ENCODE results near the gene SAMD9. TPM values are rescaled to one million over a fixed set of nuclear protein-coding genes. Genes with fewer than 3 reads are reported as not detected.

Gene SAMD9
- total RNA-seq, 2 donors from 2014 or later: 24.5 to 31.2 TPM

DNA sequence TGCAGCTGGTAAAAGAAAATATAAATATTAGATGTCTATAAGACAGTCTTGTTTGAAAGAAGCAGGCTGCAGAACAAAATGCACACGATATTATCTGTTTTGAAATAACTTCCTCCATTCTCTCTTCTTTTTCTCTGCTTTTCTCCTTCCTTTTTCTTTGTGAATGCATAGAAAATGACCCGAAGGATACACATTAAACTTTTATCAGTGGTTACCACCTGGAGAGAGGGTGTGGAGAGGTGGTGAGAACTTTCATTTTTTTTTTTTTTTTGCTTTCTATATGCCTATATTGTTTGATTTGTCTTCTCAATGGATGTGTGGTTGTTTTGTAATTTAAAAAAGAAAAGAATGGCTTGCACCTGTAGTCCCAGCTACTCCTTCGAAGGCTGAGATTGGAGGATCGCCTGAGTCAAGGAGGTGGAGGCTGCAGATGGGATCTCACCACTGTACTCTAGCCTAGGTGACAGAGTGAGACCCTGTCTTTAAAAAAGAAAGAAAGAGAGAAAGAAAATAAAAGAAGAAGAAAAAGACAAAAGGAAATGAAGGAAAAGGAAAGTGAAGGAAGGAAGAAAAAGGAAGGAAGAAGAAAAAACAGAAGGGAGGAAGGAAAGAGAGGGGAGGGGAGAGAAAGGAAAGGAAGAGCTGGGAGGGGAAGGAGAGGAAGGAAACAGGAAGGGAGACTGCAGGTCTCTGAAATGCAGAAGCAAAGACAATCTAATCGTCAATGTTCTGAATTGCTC lies 64.4 kb downstream of the SAMD9 start:
- intact Hi-C loops (cut with DNase I, micrococcal nuclease): loop anchor here (10.0 kb wide), 1 partner anchor 439 kb away; no protein-coding TSS in a partner anchor
- DNase-seq (no peak), ATAC-seq (peak; percentile 52)

DNA sequence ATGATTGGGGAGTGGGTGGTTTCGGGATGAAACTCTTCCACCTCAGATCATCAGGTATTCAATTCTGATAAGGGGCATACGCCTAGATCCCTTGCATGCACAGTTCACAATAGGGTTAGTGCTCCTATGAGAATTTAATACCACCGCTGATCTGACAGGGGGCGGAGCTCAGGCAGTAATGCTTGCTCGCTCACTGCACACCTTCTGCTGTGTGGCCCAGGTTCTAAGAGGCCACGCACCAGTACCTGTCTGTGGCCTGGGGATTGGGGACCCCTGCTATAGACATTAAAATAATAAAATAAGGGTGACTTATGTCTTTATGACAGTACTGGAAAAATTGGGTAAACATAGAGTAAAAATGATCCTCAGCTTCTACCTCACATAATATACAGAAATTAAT lies 66.1 kb downstream of the SAMD9 start:
- intact Hi-C loops (cut with DNase I, micrococcal nuclease): loop anchor here (10.0 kb wide), 1 partner anchor 437 kb away; no protein-coding TSS in a partner anchor
- no peak for DNase-seq
- no peak for ATAC-seq

Other genes with a start within 250 kb of the SAMD9 start
- gene SAMD9L, start 30.4 kb upstream of the SAMD9 start, total RNA-seq: 10 to 100 TPM in 1 of 2 donors, 1 to 10 TPM in 1; 9.9 to 22.6 TPM
- gene HEPACAM2, start 108.5 kb upstream of the SAMD9 start, total RNA-seq: 10 to 100 TPM; 86.8 to 96.1 TPM
- gene VPS50, start 114.4 kb upstream of the SAMD9 start, total RNA-seq: 10 to 100 TPM; 27.6 to 28.6 TPM